Spleen (tissue), 7 donors: ENCODE results near the gene PPP1R18.

Experiments used
- CTCF ChIP-seq, 11 experiments: fragments of 200-600 bp in 7 of 11; fragments of 450-650 bp in 4 of 11; sonication (generic) in 4 of 11; IDR thresholded peaks in 8 of 11; conservative IDR thresholded peaks in 3 of 11; 1 replicate in 7 of 11; 2 replicates in 4 of 11; pipeline versions ENCODE4 v1.4.0 to v1.8.0; 2016 to 2021; ENCODE audit warnings: antibody characterized with exemption in 11 of 11, inconsistent platforms in 4 of 11, mild to moderate bottlenecking in 1 of 11
- POLR2A ChIP-seq, 3 donors: fragments of 450-650 bp; IDR thresholded peaks; one replicate each; pipeline ENCODE4 v1.5.1; 2017; ENCODE audit warnings: antibody characterized with exemption in 3 of 3, mild to moderate bottlenecking in 1 of 3
- POLR2AphosphoS5 ChIP-seq, 3 donors: sonication (generic); formaldehyde crosslinking; IDR thresholded peaks; one replicate each; pipeline ENCODE4 v1.5.1; 2017; ENCODE audit warnings: antibody characterized with exemption in 3 of 3
- donor health status: DM: no; HTN: no; CAD: no; lungs with moderate emphysema.
- donor health status: DM: no; HTN: no; CAD: no.
- donor health status: DM: no; HTN: no; CAD: no.

DNA sequence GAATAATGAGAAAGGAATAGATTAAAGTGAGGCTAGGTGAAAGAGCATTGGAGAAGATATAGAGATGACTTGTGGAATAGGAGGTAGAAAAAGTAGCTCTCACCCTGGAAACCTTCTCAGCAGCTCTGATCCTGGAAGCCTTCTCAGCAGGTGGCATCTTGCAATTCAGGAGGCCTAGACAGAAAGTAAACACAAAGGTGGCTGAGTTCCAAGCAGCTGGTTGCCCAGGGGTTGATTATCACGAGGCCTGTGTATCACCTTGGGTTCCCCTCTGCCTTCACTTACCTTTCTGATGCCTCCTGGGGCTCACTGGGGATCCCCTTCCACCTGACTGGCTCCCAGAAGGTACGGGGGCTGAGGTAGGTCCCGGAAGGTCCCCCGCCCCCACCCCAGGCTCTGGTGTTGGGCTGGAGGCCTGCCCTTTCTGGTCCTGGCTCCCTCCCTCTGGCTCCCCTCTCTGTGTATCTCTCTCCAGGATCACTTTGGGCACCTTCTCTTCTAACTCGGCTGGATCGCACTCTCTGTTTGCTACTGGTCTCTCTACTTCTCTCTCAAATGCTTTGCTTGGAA, 20.9 kb upstream of the PPP1R18 start:
- TF ChIP-seq POLR2AphosphoS5 (IDR thresholded peaks at IDR 0.05) (no peak), CTCF (IDR thresholded peaks at IDR 0.05 in 8 of 11, conservative IDR thresholded peaks at IDR 0.05 in 3 of 11) (no peak), POLR2A (IDR thresholded peaks at IDR 0.05) (no peak)
